Measurements from ENCODE around the gene ABCB10.

ABCB10 gene

GRCh38 chr1:229466887-229467286 lies 91.6 kb downstream of the ABCB10 start:
- no peak for TF ChIP-seq MYC (IDR thresholded peaks at IDR 0.05; ENCODE audit: low read depth, low read length)
- no peak for TF ChIP-seq MAX (IDR thresholded peaks at IDR 0.05; ENCODE audit: low read depth, low read length)
- no peak for TF ChIP-seq POLR2A (IDR thresholded peaks at IDR 0.05; ENCODE audit: extremely low read depth, insufficient read length)
- TF ChIP-seq CTCF (IDR thresholded peaks at IDR 0.05; ENCODE audit: low read depth, low read length): no peak
- DNase-seq (ENCODE audit: low read depth): no peak
- H3K4me3 ChIP-seq (ENCODE audit: low read depth, low read length): no peak overlapping the region

Data from NB4 (cell line).